Spleen (tissue), 7 donors: ENCODE measurements around the gene TAGLN2.

Source experiments
- CTCF ChIP-seq, 11 experiments: fragments of 200-600 bp in 7 of 11; fragments of 450-650 bp in 4 of 11; sonication (generic) in 4 of 11; IDR thresholded peaks in 8 of 11; conservative IDR thresholded peaks in 3 of 11; 1 replicate in 7 of 11; 2 replicates in 4 of 11; pipeline versions ENCODE4 v1.4.0 to v1.8.0; 2016 to 2021; ENCODE audit warnings: antibody characterized with exemption in 11 of 11, inconsistent platforms in 4 of 11, mild to moderate bottlenecking in 1 of 11
- POLR2A ChIP-seq, 3 donors: fragments of 450-650 bp; IDR thresholded peaks; one replicate each; pipeline ENCODE4 v1.5.1; 2017; ENCODE audit warnings: antibody characterized with exemption in 3 of 3, mild to moderate bottlenecking in 1 of 3
- POLR2AphosphoS5 ChIP-seq, 3 donors: sonication (generic); formaldehyde crosslinking; IDR thresholded peaks; one replicate each; pipeline ENCODE4 v1.5.1; 2017; ENCODE audit warnings: antibody characterized with exemption in 3 of 3
- donor health status: DM: no; HTN: no; CAD: no; lungs with moderate emphysema.
- donor health status: DM: no; HTN: no; CAD: no.
- donor health status: DM: no; HTN: no; CAD: no.

GRCh38 chr1:159962176-159962575 is 36.9 kb upstream of the TAGLN2 start:
- TF ChIP-seq CTCF (IDR thresholded peaks at IDR 0.05 in 8 of 11, conservative IDR thresholded peaks at IDR 0.05 in 3 of 11), result no peak
- no peak for TF ChIP-seq POLR2AphosphoS5 (IDR thresholded peaks at IDR 0.05)
- no peak for TF ChIP-seq POLR2A (IDR thresholded peaks at IDR 0.05)
